Left ventricle myocardium inferior (tissue), 1 donor: ENCODE measurements around the gene SHISA9. TPM values are rescaled to one million over a fixed set of nuclear protein-coding genes. Genes with fewer than 3 reads are reported as not detected.

Source experiments
- DNase-seq: peaks from one replicate; pipeline ENCODE4 v3.0.0-alpha.2; 2020
- H3K27ac ChIP-seq: fragments of 200-600 bp; replicated peaks from 2 replicates; pipeline ENCODE4 v1.8.0; 2021
- H3K27me3 ChIP-seq: fragments of 200-600 bp; 2 replicates; pipeline ENCODE4 v1.8.0; 2021; ENCODE audit warnings: low read depth
- H3K36me3 ChIP-seq: fragments of 200-600 bp; 2 replicates; pipeline ENCODE4 v1.8.0; 2021
- H3K4me1 ChIP-seq: fragments of 200-600 bp; 2 replicates; pipeline ENCODE4 v1.8.0; 2021
- H3K4me3 ChIP-seq: fragments of 200-600 bp; 2 replicates; pipeline ENCODE4 v1.8.0; 2021; ENCODE audit warnings: mild to moderate bottlenecking, moderate library complexity
- H3K9me3 ChIP-seq: fragments of 200-600 bp; replicated peaks from 2 replicates; pipeline ENCODE4 v1.8.0; 2021
- intact Hi-C: fragments of 100-400 bp; cut with micrococcal nuclease; formaldehyde crosslinking; loops from one replicate; pipeline ENCODE4 v1.11.0; 2022
- total RNA-seq: library from RNA; stranded (reverse); fragmentation: NEBNext Ultra II Directional; extraction: Animal tissue kit (Norgen Biotek cat#: 25700); gene quantifications from one replicate; pipeline ENCODE4 v1.2.1, GENCODE V29; 2021
- TF ChIP-seq, protein P1 (sequence below): fragments of 200-600 bp; IDR thresholded peaks from 2 replicates; pipeline ENCODE4 v1.8.0; 2021; ENCODE audit warnings: antibody characterized with exemption, mild to moderate bottlenecking, borderline replicate concordance
- donor health status: DM: no; HTN: yes; CAD: no; lungs with severe emphysema.

SHISA9 gene
- total RNA-seq, 1 donor from 2014 or later = 0.30 TPM

- H3K4me3 ChIP-seq = no peak overlapping the region
- peaks cover 7% of the 10 kb centered on the region for H3K27me3 ChIP-seq
- H3K4me1 ChIP-seq = no peaks in the 10 kb centered on the region
- intact Hi-C loops = no loop called here
- H3K27ac ChIP-seq = no peak overlapping the region
- H3K36me3 ChIP-seq = no peaks in the 10 kb centered on the region
- H3K9me3 ChIP-seq = peaks cover 5% of the 10 kb centered on the region
- DNase-seq = no peak
- TF ChIP-seq, protein P1, sequence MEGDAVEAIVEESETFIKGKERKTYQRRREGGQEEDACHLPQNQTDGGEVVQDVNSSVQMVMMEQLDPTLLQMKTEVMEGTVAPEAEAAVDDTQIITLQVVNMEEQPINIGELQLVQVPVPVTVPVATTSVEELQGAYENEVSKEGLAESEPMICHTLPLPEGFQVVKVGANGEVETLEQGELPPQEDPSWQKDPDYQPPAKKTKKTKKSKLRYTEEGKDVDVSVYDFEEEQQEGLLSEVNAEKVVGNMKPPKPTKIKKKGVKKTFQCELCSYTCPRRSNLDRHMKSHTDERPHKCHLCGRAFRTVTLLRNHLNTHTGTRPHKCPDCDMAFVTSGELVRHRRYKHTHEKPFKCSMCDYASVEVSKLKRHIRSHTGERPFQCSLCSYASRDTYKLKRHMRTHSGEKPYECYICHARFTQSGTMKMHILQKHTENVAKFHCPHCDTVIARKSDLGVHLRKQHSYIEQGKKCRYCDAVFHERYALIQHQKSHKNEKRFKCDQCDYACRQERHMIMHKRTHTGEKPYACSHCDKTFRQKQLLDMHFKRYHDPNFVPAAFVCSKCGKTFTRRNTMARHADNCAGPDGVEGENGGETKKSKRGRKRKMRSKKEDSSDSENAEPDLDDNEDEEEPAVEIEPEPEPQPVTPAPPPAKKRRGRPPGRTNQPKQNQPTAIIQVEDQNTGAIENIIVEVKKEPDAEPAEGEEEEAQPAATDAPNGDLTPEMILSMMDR = no peak
Measured at GRCh38 chr16:12992066-12992465, 90.7 kb downstream of the SHISA9 start.

DNA sequence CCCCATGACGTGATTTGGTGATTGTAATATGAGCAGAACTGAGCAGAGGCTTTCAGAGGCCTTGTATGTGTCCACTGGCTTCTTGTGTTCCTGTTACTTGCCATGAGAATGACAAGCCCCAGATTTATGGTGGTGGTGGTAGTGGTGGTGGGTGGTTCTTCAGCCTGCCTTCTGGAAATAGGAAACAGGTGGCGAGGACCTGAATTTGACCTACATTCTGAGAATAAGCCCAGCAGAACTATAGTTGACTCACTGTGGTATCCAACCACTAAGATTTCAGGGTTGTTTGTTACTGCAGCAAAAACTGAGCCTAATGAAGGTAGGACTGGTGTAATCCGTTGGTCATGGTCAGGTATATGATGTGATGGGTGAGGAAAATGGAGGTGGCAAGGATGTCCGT, 93.0 kb downstream of the SHISA9 start:
- H3K4me1 ChIP-seq = no peaks in the 10 kb centered on the region
- intact Hi-C loops = no loop called here
- H3K4me3 ChIP-seq = no peak overlapping the region
- no peak for DNase-seq
- H3K36me3 ChIP-seq = no peaks in the 10 kb centered on the region
- TF ChIP-seq, protein P1 = no peak
- no peak overlapping the region for H3K27ac ChIP-seq
- no peaks in the 10 kb centered on the region for H3K27me3 ChIP-seq
- peaks cover 5% of the 10 kb centered on the region for H3K9me3 ChIP-seq

GRCh38 chr16:12995721-12996372, 94.4 kb downstream of the SHISA9 start:
- H3K4me3 ChIP-seq = no peak overlapping the region
- no peak overlapping the region for H3K27ac ChIP-seq
- intact Hi-C loops = no loop called here
- peaks cover 9% of the 10 kb centered on the region for H3K27me3 ChIP-seq
- DNase-seq = no peak
- H3K4me1 ChIP-seq = no peaks in the 10 kb centered on the region
- peaks cover under 1% of the 10 kb centered on the region for H3K9me3 ChIP-seq
- no peaks in the 10 kb centered on the region for H3K36me3 ChIP-seq
- TF ChIP-seq, protein P1 = no peak

DNA sequence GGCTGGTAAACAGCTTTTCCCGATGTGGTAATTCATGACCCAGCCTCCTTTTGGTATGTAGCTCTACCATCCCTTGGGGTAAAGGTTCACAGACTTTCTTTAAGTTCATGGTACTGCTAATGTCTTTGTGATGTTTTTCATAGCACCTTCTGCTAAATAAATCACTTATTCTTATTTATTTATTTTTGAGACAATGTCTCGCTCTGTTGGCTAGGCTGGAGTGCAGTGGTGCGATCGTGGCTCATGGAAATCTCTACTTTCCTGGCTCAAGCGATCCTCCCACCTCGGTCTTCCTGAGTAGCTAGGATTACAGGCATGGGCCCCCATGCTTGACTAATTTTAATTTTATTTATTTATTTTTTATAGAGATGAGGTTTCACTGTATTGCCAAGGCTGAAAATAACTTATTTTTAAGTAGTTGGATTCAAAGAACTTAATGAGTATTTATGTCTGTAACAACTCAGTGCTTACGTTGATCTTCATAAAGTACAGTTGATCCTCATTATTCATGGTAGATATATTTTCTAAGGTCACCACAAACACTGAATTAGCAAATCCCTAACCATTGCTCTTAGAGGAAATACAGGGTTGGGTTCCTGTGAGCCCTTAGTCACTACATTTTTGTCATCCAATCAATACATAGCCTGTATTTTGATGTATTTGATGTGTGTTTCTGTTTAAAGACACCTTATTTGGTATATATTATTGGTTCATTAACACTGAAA, 97.1 kb downstream of the SHISA9 start:
- DNase-seq = no peak
- intact Hi-C loops = no loop called here
- TF ChIP-seq, protein P1 = no peak
- no peaks in the 10 kb centered on the region for H3K9me3 ChIP-seq
- H3K27me3 ChIP-seq = peaks cover 14% of the 10 kb centered on the region
- no peak overlapping the region for H3K4me3 ChIP-seq
- no peak overlapping the region for H3K27ac ChIP-seq
- H3K4me1 ChIP-seq = no peaks in the 10 kb centered on the region
- no peaks in the 10 kb centered on the region for H3K36me3 ChIP-seq

- no peak for DNase-seq
- no peaks in the 10 kb centered on the region for H3K4me1 ChIP-seq
- H3K4me3 ChIP-seq = no peak overlapping the region
- H3K36me3 ChIP-seq = no peaks in the 10 kb centered on the region
- no peaks in the 10 kb centered on the region for H3K9me3 ChIP-seq
- TF ChIP-seq, protein P1 = no peak
- intact Hi-C loops = no loop called here
- H3K27me3 ChIP-seq = peaks cover 14% of the 10 kb centered on the region
- no peak overlapping the region for H3K27ac ChIP-seq
Measured at GRCh38 chr16:12999368-12999767, 98.0 kb downstream of the SHISA9 start.
